Stimulated activated naive CD8-positive, alpha-beta T cell treated with anti-CD3 and anti-CD28 coated beads, Interleukin-15, Interleukin-2, amounts not matched to agents 100 U/mL and 50 U/mL, for 24 hours (primary cell): ENCODE results near the gene TSHB.
"Not testable (repeated sequence)": the region's sequence is repeated elsewhere in the genome, so short reads cannot be mapped to it uniquely, and the experiment has no call there.

Source experiments
- ATAC-seq: fragments of 150-1000 bp; cut with Tn5 transposase; one replicate; pipeline ENCODE4 v1.10.0; 2021
- DNase-seq: peaks from one replicate; pipeline ENCODE4 v3.0.0; 2021

TSHB gene

DNA sequence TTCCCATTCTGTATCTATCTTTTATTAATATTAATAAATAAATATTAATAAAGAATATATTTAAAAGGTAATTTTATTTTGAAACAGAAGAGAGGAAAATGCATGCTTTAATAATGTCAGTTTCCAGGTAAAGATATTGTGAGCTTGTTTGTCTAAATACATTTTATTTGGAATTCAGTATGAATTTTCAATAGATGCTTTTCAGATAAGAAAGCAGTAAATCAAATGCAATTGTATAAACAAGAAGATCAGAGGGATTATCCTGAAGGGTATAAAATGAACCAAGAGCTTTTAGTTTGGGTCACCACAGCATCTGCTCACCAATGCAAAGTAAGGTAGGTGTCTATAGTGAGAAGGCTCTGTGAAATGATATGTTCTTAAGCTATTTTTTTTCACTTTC lies at the start of gene TSHB:
Gene TSHB, plus strand, starts transcription at position 301 of the 400 bp plus-strand sequence. CDS start 3,537 bp downstream, outside the sequence.
- DNase-seq = no peak
- ATAC-seq = no peak

DNA sequence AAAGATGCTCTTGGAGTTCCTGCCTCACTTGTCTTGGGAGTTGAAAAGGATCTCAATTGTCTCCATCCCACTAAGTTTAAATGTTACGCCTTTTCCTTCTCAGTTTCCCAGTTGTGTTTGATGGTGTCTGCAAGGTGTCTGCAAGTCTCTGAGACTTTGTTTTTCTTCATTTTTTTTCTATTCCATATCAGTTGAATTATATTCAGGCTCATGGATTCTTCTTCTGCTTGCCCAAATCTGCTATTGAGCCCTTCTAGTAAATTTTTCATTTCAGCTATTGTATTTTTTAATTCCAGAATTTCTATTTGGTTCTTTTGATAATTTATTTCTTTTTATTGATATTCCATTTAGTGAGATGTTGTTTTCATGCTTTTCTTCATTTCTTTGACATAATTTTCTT lies 47.4 kb upstream of the TSHB start:
- DNase-seq = no peak

DNA sequence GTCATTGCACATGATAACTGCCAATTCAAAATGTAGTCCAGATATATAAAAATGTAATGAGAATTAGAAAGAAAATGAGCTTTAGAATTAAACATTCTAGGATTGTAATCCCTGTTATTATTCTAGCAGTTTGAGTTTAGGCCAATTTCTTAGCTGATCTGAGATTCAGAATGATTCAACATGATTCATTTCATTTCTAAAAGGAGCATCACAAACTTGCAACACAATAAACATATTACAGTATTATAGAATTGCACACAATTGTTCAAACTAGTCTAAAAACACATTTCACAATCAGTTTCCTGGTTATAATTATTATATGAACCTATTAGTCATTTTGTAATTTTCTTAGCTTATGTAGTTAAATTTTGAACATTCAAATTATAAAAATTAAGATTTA lies 43.3 kb upstream of the TSHB start:
- ATAC-seq (no peak), DNase-seq (no peak)

More for the DNA sequence above, 47.4 kb upstream of the TSHB start:
- ATAC-seq = no peak

DNA sequence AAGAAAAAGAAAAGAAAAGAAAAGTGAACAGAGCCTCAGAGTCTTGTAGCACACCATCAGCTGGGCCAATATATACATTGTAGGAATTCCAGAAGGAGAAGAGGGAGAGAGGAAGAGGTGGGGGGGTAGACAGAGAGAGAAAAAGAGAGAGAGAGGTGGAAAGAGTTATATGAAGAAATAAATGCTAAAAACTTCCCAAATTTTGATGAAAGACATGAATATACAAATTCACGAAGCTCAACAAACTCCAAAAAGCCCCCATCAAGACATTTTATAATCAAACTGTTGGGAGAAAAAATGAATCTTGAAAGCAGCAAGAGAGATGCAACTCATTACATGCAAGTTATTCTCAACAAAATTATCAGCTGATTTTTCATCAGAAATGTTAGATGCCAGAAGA lies 41.5 kb upstream of the TSHB start:
- ATAC-seq (no peak), DNase-seq (no peak)

DNA sequence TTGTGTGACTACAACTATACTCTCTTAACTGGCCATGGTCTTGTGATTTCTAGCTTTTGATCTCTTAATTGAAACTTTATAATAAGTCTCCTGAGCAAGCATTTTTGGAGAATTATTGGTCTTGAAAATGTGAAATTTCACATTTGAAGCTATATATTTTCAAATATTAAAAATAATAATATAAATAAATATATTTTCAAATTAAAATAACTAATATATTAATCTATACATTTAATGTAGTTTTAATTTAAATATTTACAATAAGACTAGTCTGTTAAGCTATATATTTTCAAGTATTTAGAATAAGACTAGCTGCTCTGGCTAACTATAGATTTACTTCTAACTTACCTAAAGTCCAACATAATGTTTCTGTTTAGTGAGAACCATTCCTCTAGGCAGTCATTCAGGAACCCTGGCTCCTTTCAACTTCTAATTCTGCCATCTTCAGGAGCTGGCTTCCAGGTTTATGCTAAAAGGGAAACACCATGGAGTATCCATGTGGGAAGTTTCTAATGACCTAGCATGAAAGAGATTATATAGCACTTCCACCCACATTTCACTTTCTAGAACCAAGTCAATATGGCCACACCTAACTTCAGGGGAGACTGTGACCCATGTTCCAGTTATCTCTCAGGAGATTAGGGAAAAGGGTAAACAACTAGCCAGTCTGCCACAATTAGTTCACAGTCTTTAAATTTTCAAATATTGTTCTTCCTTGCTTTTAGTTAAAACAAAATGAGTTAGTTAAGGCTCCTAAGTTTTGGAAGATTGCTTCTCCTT lies 31.9 kb upstream of the TSHB start:
- ATAC-seq (no peak), DNase-seq (no peak)

DNA sequence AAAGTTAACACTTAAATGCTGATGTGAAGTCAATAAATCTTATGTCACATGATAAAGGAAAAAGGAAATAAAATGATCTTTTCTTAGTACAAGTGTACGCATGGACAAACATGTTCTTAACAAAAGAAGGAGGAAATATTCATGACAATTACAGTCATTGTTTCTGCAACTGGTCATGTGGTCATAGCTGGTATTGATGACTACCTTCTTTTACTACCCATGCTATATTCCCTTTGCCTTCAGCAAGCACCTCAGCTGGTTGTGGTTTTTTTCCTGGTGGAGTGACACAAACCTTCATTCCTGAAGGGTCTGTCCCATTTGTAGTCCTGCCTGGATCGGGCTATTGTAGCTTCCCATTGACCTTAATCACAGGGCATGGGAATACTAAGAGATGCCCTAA lies 23.4 kb upstream of the TSHB start:
- ATAC-seq = no peak

DNA sequence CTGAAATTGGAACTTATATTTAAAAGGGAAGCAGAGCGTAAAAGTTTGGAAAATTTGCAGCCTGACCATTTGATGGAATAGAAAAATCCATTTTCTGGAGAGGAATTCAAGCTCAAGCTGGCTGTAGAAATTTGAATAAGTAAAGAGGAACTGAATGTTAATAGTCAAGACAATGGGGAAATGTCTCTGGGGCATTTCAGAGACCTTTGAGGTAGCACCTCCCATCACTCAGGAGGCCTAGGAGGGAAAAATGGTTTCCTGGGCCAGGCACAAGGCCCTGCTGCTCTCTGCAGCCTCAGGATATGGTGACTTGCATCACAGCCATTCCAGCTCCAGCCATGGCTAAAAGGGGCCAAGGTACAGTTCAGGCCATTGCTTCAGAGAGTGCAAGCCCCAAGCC lies 17.6 kb upstream of the TSHB start:
- ATAC-seq (no peak), DNase-seq (no peak)

More for the DNA sequence above, 23.4 kb upstream of the TSHB start:
- DNase-seq = no peak

DNA sequence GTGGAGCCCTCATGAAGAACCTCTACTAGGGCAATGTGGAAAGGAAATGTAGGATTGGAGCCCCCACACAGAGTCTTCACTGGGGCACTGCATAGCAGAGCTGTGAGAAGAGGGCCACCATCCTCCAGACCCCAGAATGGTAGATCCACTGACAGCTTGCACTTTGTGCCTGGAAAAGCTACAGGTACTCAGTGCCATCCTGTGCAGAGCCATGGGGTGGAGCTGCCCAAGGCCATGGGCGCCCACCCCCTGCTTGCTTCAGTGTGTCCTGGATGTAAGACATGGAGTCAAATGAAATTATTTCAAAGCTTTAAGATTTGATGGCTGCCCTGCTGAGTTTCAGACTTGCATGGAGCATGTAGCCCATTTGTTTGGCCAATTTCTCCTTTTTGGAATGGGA lies 17.2 kb upstream of the TSHB start:
- DNase-seq (no peak), ATAC-seq (no peak)

DNA sequence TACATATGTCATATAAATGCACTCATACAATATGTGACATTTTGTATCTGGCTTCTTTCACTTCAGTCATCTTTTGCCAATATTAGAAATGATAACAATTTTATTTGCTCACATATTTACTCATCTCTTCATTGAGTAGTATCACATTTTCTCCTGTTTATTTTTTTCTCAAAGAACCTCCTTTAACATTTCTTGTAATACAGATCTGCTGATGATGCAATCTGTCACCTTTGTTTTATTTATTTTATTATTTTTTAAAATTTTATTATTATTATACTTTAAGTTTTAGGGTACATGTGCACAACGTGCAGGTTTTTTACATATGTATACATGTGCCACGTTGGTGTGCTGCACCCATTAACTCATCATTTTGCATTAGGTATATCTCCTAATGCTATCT lies 15.8 kb upstream of the TSHB start:
- ATAC-seq = no peak
- no peak for DNase-seq

DNA sequence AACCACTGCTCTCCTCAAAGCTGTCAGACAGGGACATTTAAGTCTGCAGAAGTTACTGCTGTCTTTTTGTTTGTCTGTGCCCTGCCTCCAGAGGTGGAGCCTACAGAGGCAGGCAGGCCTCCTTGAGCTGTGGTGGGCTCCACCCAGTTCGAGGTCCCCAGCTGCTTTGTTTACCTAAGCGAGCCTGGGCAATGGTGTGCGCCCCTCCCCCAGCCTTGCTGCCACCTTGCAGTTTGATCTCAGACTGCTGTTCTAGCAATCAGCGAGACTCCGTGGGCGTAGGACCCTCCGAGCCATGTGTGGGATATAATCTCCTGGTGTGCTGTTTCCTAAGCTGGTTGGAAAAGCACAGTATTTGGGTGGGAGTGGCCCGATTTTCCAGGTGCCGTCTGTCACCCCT lies 10.1 kb upstream of the TSHB start:
- not testable (repeated sequence) for ATAC-seq, DNase-seq

DNA sequence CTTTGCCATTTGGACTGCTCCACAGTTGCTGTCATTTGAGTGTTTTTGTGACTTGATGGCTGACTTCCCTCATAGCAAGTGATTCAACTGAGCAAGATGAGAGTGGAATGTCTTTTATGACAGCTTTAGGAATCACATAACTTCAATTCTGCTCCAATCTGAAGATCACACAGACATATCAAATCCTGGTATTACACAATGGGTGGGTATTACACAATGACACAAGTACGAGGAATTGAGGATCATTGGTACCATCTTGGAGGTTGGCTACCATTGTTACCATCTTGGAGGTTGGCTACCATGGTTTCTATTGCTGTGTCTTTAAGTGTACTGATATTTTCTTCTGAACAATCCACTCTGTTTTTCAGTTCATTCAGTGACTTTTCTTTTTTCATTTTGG lies 8.5 kb upstream of the TSHB start:
- DNase-seq = no peak
- no peak for ATAC-seq

DNA sequence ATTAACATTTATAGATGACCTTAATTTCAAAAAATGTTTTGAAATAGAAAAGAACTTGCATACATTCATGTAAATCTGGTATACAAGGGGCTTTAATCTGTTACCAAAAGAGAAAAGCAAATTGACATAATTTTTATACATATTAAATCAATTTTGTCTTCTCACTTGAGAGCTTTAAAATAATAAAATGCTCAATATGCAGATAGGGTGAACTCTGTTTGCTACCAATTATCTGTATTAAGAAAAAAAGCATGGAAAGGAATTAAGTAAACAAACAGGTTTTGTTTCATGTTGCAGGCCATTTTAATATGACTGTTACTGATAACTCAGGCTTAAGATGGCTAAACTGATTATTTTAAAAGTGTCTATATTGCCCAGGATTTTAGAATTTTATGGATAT lies 6.0 kb upstream of the TSHB start:
- DNase-seq (no peak), ATAC-seq (no peak)

DNA sequence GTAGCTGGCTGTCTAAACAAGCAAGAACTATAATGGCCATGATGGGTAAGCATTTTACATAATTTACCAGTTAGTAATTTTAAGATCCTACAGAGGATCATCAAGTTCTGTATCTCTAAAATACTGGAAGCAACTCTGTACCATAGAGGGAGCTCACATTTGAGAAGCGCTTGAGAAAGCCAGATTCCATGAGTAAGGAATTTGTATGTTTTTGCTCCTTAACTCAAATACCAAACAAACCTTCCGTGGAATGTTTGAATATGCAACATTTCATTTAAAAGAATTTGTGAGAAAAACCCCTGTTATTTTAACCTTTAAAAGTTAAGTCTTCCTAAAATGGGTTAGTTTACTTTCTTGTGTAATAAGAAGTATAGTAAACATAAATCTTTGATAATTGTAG lies 2.0 kb downstream of the TSHB start:
- no peak for ATAC-seq
- no peak for DNase-seq

DNA sequence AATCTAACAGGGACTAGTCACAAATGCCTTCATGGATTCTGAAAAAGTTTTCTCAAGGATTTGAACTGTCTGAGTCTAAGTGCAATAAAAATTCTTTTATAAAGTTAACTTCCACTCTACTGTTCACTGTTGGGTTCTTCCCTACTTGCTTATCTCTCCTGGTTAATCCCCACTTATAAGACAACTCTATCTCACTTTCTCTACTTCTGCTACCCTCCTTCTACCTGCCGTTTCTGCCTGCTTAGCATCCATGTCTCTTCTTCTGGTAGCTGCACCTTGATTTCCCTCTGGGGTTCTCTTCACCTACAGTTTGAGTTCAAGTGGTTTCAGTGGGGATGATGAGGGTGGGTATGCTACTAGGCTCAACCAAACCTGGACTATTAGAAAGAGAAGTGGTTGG lies 6.0 kb downstream of the TSHB start:
- DNase-seq = no peak
- no peak for ATAC-seq

DNA sequence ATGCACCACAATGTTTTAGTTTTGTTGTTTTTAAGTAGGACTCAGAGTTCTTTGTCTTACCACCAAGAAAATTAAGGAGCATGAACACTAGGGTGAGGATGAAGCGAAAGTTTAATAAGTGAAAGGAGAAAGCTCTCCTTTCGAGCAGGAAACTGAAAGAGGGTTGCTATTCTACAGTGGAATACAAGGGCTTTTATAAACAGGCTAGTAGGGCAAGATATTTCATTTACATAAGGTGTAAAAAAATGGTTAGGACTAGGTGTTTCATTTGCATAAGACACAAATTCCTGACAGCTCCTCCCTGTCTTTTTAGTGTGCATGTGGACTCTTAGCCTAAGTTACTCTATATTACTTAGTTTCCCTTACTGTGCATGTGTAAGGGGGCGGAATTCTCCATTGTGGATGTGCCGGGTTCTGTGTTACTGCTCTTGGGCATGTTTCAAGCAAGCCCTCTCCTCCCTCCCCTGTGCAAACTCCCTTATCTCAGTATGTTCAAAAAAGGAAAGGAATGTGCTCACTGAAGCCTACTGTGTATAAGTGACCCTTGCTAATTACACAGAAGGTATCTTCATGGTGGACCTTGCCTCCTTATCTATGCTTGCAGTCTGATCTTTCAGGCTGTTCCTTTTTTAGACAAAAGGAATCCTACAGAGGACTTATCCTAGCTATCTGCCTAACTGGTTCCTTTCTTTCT lies 7.3 kb downstream of the TSHB start:
- DNase-seq (no peak), ATAC-seq (no peak)

DNA sequence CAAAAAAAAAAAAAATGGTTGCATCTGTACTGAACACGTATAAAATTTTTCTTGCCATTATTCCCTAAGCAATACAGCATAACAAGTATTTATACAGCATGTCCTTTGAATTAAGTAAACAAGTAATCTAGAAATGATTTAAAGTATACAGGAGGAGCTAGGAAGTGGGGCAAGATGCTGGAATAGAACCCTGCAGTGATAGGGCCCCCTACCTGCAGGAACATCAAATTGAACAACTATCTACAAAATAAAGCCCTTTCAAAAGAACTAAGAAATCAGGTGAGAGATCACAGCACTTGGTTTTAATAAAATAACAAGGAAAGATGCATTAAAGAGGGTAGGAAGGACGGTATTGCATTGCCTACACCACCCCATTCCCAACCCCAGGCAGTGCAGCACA lies 10.9 kb downstream of the TSHB start:
- no peak for DNase-seq
- ATAC-seq = no peak

DNA sequence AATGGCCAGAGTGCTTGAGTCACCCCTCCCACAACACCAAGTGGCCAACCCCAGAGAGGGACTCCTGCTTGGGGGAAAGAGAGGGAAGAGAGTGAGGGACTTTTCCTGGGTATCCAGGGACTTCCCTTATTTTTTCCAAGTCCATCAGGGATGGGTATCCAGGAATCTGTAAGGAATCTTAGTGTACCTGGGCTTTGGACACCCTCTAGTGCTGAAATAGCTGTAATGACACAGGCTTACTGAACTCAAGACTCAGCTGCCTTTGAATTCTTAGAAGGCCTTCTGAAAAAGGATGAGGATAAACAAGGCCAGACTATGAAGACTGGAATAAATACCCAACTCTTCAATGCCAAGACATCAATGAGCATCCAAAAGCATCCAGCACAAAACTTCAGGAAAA lies 12.0 kb downstream of the TSHB start:
- ATAC-seq (no peak), DNase-seq (no peak)

DNA sequence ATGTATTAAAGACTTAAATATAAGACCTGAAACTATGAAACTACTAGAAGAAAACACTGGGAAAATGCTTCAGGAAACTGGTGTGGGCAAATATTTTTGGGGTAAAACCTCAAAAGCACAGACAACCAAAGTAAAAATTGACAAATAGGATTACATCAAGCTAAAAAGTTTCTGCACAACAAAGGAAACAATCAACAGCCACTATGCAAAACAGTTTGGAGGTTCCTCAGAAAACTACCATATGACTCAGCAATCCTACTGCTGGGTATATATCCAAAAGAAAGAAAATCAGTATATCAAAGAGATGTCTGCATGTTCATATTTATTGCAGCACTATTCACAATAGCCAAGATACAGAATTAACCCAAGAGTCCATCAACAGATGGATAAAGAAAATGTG lies 17.1 kb downstream of the TSHB start:
- DNase-seq = no peak
- no peak for ATAC-seq

DNA sequence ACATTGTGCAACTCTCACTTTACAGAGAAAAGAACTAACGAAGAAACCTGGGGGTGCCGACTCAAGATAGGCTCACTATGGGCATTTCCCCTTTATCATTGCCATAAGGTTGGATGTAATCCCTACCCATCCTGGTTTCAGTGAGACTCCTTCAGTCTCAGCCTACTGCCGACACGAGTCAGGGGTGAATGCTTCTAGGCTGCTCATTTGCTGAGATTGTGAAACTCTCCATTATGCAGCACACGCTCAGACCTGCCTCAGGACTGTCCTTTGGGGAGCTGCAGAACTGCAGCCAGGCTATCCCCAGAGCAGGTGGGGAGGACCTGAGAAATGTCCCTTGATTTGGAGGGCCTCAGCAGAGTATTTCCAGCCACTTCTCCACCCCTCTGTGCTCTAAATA lies 22.2 kb downstream of the TSHB start:
- DNase-seq (no peak), ATAC-seq (no peak)

DNA sequence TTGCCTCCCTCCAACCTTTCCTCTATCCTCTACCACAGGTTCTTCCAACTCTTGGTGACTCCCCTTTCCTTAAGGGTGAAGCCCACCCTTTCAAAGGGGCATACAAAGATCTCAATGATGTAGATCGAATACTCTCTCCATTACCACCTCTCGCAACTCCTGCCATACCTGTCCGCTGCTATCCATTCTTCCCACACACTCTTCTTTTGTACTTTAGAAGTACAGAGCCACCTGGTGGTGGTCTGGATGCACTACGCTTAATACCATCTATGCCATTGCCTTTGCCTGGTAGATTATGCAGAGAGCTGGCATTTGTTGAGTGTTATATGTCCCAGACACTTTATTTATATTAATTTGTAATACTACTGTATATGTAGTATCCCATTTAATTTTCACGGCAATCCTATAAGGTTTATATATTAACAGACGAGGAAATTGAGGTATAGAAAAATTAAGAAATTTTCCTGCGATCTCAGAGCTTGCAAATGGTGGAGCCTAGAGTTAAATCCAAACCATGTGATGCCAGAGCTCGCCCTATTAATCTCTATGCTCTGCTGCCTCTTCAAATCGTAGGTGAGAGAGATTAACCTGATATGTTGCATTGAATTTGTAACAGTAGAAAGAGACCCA lies 22.9 kb downstream of the TSHB start:
- DNase-seq = peak; percentile 59
- peak; percentile 80 for ATAC-seq

DNA sequence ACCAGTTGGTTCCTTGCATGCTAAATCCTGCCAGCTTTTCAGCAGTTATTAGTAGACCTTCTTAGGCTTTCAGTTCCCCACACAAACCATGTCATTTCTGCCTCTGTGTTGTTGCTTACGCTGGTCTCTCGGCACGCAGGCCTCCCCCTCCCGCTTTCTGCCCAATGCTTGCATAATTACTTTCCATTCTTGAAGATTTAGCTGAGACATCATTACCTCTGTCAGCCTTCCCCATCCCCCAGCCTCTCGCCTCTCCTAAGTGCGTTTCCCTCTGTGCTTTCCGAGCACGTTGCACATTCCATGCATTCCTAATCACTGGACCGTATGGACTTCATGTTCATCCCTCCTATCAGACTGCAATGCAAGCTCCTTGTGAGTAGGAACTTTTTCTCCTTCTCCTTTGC lies 26.8 kb downstream of the TSHB start:
- no peak for ATAC-seq
- DNase-seq = no peak

DNA sequence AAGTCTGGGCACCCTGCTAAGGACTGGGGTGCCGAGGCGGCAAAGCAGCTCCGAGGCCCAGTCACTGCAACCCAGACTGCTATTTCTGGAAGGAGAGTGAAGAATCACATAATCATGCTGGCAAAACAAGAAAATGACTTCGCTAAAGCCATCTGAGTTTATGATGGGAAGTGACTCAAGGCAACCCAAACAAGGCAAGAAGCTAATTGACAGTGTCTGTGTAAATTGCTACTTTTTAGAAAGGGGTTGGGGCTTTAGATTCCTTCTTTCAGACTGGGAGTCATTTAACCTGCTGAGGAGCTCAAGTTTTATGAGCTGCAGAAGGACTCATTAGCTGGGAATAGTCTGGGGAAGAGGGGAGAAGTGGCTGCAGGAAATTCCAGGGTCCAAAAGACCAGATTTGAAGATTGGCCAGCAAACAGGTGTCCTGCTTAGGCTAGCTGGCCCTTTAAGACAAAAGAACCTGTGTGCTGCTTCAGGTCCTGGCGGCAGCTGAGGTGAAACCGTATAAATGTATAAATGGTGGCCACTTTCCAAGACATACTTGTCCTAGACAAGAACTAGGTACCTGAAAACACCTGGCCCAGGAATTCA lies 28.1 kb downstream of the TSHB start:
- no peak for ATAC-seq
- no peak for DNase-seq

DNA sequence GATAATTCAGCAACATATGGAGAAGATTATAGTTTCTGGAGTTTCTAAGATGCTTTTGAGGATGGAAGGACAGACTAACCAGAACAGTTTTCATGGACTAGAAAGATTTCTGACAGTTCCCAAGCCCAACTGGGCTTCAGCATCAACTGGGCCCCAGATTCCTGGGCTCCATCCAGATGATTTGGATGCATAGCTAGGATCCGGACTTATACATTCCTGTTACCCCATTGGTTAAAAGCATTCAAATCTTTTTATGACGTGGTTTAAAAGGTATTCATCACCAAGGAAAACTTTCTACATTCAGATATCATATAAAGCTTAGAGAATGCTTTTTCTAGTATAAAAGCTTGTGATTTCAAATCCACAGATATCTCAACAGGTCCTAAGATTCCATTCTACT lies 29.7 kb downstream of the TSHB start:
- ATAC-seq (no peak), DNase-seq (no peak)
